ENCODE measurements around the gene ADGRE3.

Gene ADGRE3

GRCh38 chr19:14683439-14683838, 8.8 kb upstream of the ADGRE3 start:
- H3K36me3 Mint-ChIP-seq (ENCODE audit: low read depth) = no peaks in the 10 kb centered on the region
- H3K4me1 Mint-ChIP-seq (ENCODE audit: low read depth) = no peaks in the 10 kb centered on the region
- H3K9me3 Mint-ChIP-seq = no peaks in the 10 kb centered on the region
- H3K27me3 Mint-ChIP-seq (ENCODE audit: low read depth) = peaks cover 7% of the 10 kb centered on the region
- H3K4me3 Mint-ChIP-seq = no peak overlapping the region
- H3K27ac Mint-ChIP-seq = no peak overlapping the region

- Mint-ChIP-seq H3K27ac (no peak overlapping the region), H3K9me3 (no peaks in the 10 kb centered on the region)
Observed at GRCh38 chr19:14682084-14682483, 7.4 kb upstream of the ADGRE3 start.

GRCh38 chr19:14678199-14678598, 3.6 kb upstream of the ADGRE3 start:
- Mint-ChIP-seq H3K27ac (no peak overlapping the region), H3K4me3 (no peak overlapping the region), H3K27me3 (ENCODE audit: low read depth) (peaks cover 5% of the 10 kb centered on the region), H3K4me1 (ENCODE audit: low read depth) (no peaks in the 10 kb centered on the region), H3K36me3 (ENCODE audit: low read depth) (no peaks in the 10 kb centered on the region), H3K9me3 (no peaks in the 10 kb centered on the region)

More at GRCh38 chr19:14682084-14682483, 7.4 kb upstream of the ADGRE3 start:
- H3K36me3 Mint-ChIP-seq (ENCODE audit: low read depth) = no peaks in the 10 kb centered on the region
- H3K4me1 Mint-ChIP-seq (ENCODE audit: low read depth) = no peaks in the 10 kb centered on the region
- H3K4me3 Mint-ChIP-seq = no peak overlapping the region
- H3K27me3 Mint-ChIP-seq (ENCODE audit: low read depth) = peaks cover 7% of the 10 kb centered on the region

GRCh38 chr19:14677464-14677863, 2.8 kb upstream of the ADGRE3 start:
- Mint-ChIP-seq H3K4me3 (no peak overlapping the region), H3K36me3 (ENCODE audit: low read depth) (no peaks in the 10 kb centered on the region), H3K27me3 (ENCODE audit: low read depth) (peaks cover 8% of the 10 kb centered on the region), H3K9me3 (no peaks in the 10 kb centered on the region), H3K4me1 (ENCODE audit: low read depth) (no peaks in the 10 kb centered on the region), H3K27ac (no peak overlapping the region)

GRCh38 chr19:14676762-14677161, 2.1 kb upstream of the ADGRE3 start:
- no peaks in the 10 kb centered on the region for H3K36me3 Mint-ChIP-seq (ENCODE audit: low read depth)
- H3K9me3 Mint-ChIP-seq = no peaks in the 10 kb centered on the region
- H3K4me3 Mint-ChIP-seq = no peak overlapping the region
- no peaks in the 10 kb centered on the region for H3K4me1 Mint-ChIP-seq (ENCODE audit: low read depth)
- H3K27ac Mint-ChIP-seq = no peak overlapping the region
- peaks cover 5% of the 10 kb centered on the region for H3K27me3 Mint-ChIP-seq (ENCODE audit: low read depth)

- H3K36me3 Mint-ChIP-seq (ENCODE audit: low read depth) = no peaks in the 10 kb centered on the region
- H3K4me1 Mint-ChIP-seq (ENCODE audit: low read depth) = peaks cover 1% of the 10 kb centered on the region
- no peak overlapping the region for H3K4me3 Mint-ChIP-seq
- peaks cover 5% of the 10 kb centered on the region for H3K27me3 Mint-ChIP-seq (ENCODE audit: low read depth)
- H3K27ac Mint-ChIP-seq = no peak overlapping the region
- H3K9me3 Mint-ChIP-seq = no peaks in the 10 kb centered on the region
Observed at GRCh38 chr19:14673088-14673487, 1.6 kb downstream of the ADGRE3 start.

- peaks cover 1% of the 10 kb centered on the region for H3K4me1 Mint-ChIP-seq (ENCODE audit: low read depth)
- H3K27ac Mint-ChIP-seq = no peak overlapping the region
- no peak overlapping the region for H3K4me3 Mint-ChIP-seq
- no peaks in the 10 kb centered on the region for H3K36me3 Mint-ChIP-seq (ENCODE audit: low read depth)
- no peaks in the 10 kb centered on the region for H3K9me3 Mint-ChIP-seq
- peaks cover 5% of the 10 kb centered on the region for H3K27me3 Mint-ChIP-seq (ENCODE audit: low read depth)
Observed at GRCh38 chr19:14672188-14672872, 2.3 kb downstream of the ADGRE3 start.

GRCh38 chr19:14670408-14670807, 4.2 kb downstream of the ADGRE3 start:
- peaks cover 5% of the 10 kb centered on the region for H3K27me3 Mint-ChIP-seq (ENCODE audit: low read depth)
- no peak overlapping the region for H3K27ac Mint-ChIP-seq
- no peaks in the 10 kb centered on the region for H3K36me3 Mint-ChIP-seq (ENCODE audit: low read depth)
- H3K4me3 Mint-ChIP-seq = no peak overlapping the region
- H3K9me3 Mint-ChIP-seq = no peaks in the 10 kb centered on the region
- H3K4me1 Mint-ChIP-seq (ENCODE audit: low read depth) = peaks cover 1% of the 10 kb centered on the region

- Mint-ChIP-seq H3K4me3 (no peak overlapping the region), H3K27ac (no peak overlapping the region), H3K27me3 (ENCODE audit: low read depth) (peaks cover 5% of the 10 kb centered on the region), H3K36me3 (ENCODE audit: low read depth) (no peaks in the 10 kb centered on the region), H3K4me1 (ENCODE audit: low read depth) (peaks cover 1% of the 10 kb centered on the region), H3K9me3 (no peaks in the 10 kb centered on the region)
Observed at GRCh38 chr19:14669940-14670339, 4.7 kb downstream of the ADGRE3 start.

- no peak overlapping the region for H3K4me3 Mint-ChIP-seq
- H3K27me3 Mint-ChIP-seq (ENCODE audit: low read depth) = peaks cover 8% of the 10 kb centered on the region
- no peaks in the 10 kb centered on the region for H3K4me1 Mint-ChIP-seq (ENCODE audit: low read depth)
- no peaks in the 10 kb centered on the region for H3K36me3 Mint-ChIP-seq (ENCODE audit: low read depth)
- H3K27ac Mint-ChIP-seq = no peak overlapping the region
- H3K9me3 Mint-ChIP-seq = no peaks in the 10 kb centered on the region
Observed at GRCh38 chr19:14661372-14661924, 13.2 kb downstream of the ADGRE3 start.

- Mint-ChIP-seq H3K27me3 (ENCODE audit: low read depth) (peaks cover 8% of the 10 kb centered on the region), H3K4me3 (no peak overlapping the region), H3K9me3 (no peaks in the 10 kb centered on the region), H3K4me1 (ENCODE audit: low read depth) (no peaks in the 10 kb centered on the region), H3K27ac (no peak overlapping the region), H3K36me3 (ENCODE audit: low read depth) (no peaks in the 10 kb centered on the region)
Observed at GRCh38 chr19:14659874-14660489, 14.7 kb downstream of the ADGRE3 start.

- Mint-ChIP-seq H3K36me3 (ENCODE audit: low read depth) (no peaks in the 10 kb centered on the region), H3K27me3 (ENCODE audit: low read depth) (no peaks in the 10 kb centered on the region), H3K9me3 (no peaks in the 10 kb centered on the region), H3K27ac (no peak overlapping the region), H3K4me3 (no peak overlapping the region), H3K4me1 (ENCODE audit: low read depth) (no peaks in the 10 kb centered on the region)
Observed at GRCh38 chr19:14655726-14656125, 18.9 kb downstream of the ADGRE3 start.

GRCh38 chr19:14654786-14655560, 19.7 kb downstream of the ADGRE3 start:
- no peak overlapping the region for H3K4me3 Mint-ChIP-seq
- H3K27me3 Mint-ChIP-seq (ENCODE audit: low read depth) = peaks cover 3% of the 10 kb centered on the region
- H3K4me1 Mint-ChIP-seq (ENCODE audit: low read depth) = no peaks in the 10 kb centered on the region
- H3K9me3 Mint-ChIP-seq = no peaks in the 10 kb centered on the region
- H3K36me3 Mint-ChIP-seq (ENCODE audit: low read depth) = no peaks in the 10 kb centered on the region
- no peak overlapping the region for H3K27ac Mint-ChIP-seq

- H3K4me1 Mint-ChIP-seq (ENCODE audit: low read depth) = no peaks in the 10 kb centered on the region
- H3K9me3 Mint-ChIP-seq = peaks cover 5% of the 10 kb centered on the region
- no peaks in the 10 kb centered on the region for H3K36me3 Mint-ChIP-seq (ENCODE audit: low read depth)
- H3K27me3 Mint-ChIP-seq (ENCODE audit: low read depth) = peaks cover 3% of the 10 kb centered on the region
- H3K4me3 Mint-ChIP-seq = no peak overlapping the region
- no peak overlapping the region for H3K27ac Mint-ChIP-seq
Observed at GRCh38 chr19:14650161-14650560, 24.5 kb downstream of the ADGRE3 start.

GRCh38 chr19:14649020-14649419, 25.6 kb downstream of the ADGRE3 start:
- no peak overlapping the region for H3K27ac Mint-ChIP-seq
- no peaks in the 10 kb centered on the region for H3K4me1 Mint-ChIP-seq (ENCODE audit: low read depth)
- no peak overlapping the region for H3K4me3 Mint-ChIP-seq
- H3K36me3 Mint-ChIP-seq (ENCODE audit: low read depth) = no peaks in the 10 kb centered on the region
- H3K27me3 Mint-ChIP-seq (ENCODE audit: low read depth) = peaks cover 3% of the 10 kb centered on the region
- peaks cover 5% of the 10 kb centered on the region for H3K9me3 Mint-ChIP-seq
